Measurements from ENCODE around the gene CACNA1B.
"Not testable (repeated sequence)": the region's sequence is repeated elsewhere in the genome, so short reads cannot be mapped to it uniquely, and the experiment has no call there.

CACNA1B gene

DNA sequence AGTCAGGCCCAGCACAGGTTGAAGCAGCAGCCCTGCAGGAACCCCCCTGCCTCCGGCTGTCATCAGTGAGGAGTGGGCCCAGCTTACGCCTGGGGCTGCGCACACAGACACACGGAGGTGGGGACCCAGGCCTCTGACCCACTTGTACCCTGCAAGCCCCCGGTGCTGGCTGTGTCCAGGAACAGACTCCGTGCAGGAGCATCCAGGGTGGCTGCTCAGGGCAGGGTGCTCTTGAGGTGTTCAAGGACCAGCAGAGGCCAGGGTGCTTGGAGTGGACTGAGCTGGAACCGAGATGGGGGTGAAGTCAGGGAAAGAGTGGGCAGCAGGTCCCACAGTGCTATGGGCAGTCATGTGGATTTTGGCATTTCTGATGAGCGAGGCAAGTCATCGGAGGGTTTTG lies 199.5 kb downstream of the CACNA1B start:
- no peak for DNase-seq

GRCh38 chr9:138077898-138078540 lies 200.4 kb downstream of the CACNA1B start:
- no peak for DNase-seq

DNA sequence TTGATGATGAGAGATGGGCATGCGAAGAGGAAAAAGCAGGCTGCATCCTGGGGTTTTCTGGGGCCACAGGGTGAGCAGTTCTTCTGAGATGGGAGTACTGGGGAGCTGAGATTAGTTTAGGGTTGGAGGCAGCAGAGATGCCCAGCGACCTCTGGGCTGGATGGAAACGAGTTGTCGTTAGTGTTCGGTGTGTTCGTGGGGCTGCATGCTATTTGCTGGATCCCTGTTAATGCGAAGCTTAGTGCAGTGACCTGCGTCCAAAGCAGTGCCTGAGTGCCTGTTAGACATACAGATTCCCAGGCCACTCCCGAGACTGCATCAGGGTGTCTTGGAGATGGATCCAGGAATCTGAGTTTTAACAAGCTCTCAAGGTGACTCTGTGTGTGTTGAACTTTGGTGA lies 201.3 kb downstream of the CACNA1B start:
- DNase-seq, result no peak

- DNase-seq, result no peak
Measured at GRCh38 chr9:138080979-138081378, 203.4 kb downstream of the CACNA1B start.

- DNase-seq, result no peak
Measured at GRCh38 chr9:138082918-138083636, 205.5 kb downstream of the CACNA1B start.

DNA sequence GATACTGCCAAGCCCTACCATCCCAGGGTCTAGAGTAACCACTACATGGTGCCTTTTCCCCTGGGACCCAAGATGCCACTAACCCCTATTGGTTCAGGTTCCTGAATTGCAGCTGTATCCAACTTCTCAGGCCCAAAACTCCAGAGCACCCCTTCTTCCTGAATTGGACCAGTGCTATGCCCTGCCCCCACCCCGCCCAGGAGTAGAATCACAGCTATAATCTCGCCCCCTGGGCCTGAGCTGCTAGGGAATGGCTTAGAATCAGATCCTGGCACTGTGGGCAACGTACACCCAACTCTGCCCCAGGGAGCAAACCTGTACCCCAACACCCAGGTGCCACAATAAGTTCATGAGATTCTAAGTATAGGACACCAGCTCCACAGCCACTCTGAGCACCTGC lies 206.3 kb downstream of the CACNA1B start:
- no peak for DNase-seq

GRCh38 chr9:138085568-138085967 lies 208.0 kb downstream of the CACNA1B start:
- no peak for DNase-seq

- DNase-seq, result not testable (repeated sequence)
Measured at GRCh38 chr9:138092057-138092456, 214.5 kb downstream of the CACNA1B start.

DNA sequence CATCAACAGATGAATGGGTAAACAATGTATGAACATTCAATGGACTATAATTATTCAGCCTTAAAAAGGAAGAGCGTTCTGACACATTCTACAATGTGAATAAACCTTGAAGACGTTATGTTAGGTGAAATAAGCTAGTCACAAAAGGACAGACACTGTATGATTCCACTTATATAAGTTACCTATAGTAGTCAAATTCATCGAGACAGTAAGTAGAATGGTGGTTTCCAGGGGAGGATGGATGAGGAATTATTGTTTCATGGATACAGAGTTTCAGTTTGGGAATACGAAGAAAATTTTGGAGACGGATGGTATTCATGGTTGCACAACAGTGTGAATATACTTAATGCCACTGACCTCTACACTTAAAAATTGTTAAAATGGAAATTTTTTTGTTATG lies 216.4 kb downstream of the CACNA1B start:
- DNase-seq, result no peak

DNA sequence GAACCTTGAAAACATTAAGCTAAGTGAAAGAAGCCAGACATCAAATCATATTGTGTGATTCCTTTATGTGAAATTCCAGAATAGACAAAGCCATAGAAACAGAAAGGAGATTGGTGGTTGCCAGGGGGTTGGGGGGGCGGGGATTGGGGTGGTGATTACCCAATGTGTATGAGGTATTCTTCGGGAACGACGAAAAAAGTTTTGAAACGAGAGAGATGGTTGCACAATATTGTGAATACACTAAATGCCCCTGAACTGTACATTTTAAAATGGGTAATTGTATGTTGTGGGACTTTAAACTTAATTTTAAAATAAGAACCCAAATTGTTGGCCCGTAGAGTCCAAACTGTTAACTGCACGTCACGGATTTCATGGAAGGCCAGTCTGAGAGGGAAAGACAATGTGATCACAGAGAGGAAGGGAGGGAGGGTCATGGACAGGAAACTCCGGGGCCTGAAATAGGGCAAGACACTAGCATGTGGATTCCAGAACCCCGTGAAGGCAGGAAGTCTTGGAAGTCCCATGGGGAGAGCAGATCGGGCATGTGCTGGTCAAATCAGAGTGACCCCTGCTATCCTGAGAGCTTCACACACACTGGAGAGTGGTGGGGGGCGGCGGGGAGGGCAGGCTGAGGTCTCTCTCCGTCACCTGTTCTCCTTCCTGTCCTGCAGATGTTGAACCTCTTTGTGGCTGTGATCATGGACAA lies 218.4 kb downstream of the CACNA1B start:
- no peak for DNase-seq

DNA sequence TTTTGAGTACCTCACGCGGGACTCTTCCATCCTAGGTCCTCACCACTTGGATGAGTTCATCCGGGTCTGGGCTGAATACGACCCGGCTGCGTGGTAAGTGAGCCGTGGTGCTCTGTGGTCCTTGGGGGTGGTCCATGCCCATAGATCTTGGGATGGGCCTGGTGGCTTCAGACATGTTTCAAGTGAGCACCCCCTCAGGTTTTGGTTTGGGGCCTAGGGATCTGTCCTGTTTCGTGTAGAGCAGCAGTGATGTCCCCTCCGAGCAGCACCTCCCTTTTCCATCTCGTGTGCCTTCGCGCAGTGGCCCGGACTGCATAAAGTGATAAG lies 218.9 kb downstream of the CACNA1B start:
- DNase-seq, result no peak

DNA sequence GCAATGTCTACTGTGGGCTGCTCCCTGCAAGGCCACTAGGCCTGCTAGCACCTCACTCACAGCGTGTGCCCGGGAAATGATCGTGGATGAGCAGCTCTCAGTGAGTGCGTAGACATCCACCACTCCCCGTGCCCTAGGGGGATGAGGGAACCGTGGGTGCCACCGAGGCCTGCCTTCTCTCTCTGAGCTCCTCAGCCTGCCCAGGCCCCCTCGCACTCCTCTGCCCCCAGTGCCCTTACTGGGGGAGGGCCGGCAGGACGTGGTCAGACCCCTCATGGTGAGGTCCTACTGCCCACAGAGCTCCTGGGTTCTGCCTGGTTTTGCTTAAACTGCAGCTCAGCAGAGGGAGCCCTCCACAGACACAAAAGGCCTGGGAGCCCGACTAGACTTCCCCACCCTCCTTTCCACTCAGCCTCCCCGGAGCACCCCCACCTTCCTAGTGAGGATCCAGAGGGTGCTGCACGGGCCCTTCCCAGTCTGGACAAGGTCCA lies 220.0 kb downstream of the CACNA1B start:
- no peak for DNase-seq

DNA sequence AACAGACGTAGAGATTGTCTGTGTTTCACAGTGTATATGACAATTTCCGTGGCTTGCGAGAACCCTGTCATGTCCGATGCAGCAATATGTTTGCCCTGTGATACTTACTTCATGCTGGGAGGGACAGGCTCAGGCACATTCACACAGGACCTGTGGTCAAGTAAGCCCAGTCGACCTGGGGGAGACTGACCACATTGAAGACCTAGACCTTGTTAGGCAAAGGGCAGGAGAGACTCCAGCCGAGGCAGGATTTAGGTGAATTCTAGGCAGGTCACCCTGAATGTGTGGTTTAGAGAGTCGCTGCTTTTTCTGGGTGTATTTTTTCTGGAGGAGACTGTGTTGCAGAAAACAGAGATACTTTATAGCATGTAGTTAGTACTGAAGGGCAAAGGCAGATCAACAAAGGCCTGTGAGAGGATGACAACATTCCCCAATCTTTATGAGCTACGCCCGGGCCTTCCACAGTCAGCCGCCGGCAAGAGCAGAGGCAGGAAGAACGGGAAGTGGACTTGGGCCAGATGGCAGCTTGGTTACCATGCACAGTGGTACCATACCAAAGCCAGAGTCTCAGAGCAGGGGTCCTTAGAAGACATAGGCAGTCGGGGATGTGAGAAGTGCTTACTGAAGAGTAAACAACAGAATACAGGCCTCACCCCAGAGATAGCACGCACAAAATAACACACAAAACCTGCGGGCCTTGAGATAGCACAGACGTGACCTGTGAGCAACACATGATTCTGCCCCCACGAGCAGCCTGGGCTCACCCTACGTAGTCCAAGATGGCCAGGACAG lies 220.7 kb downstream of the CACNA1B start:
- DNase-seq, result no peak

DNA sequence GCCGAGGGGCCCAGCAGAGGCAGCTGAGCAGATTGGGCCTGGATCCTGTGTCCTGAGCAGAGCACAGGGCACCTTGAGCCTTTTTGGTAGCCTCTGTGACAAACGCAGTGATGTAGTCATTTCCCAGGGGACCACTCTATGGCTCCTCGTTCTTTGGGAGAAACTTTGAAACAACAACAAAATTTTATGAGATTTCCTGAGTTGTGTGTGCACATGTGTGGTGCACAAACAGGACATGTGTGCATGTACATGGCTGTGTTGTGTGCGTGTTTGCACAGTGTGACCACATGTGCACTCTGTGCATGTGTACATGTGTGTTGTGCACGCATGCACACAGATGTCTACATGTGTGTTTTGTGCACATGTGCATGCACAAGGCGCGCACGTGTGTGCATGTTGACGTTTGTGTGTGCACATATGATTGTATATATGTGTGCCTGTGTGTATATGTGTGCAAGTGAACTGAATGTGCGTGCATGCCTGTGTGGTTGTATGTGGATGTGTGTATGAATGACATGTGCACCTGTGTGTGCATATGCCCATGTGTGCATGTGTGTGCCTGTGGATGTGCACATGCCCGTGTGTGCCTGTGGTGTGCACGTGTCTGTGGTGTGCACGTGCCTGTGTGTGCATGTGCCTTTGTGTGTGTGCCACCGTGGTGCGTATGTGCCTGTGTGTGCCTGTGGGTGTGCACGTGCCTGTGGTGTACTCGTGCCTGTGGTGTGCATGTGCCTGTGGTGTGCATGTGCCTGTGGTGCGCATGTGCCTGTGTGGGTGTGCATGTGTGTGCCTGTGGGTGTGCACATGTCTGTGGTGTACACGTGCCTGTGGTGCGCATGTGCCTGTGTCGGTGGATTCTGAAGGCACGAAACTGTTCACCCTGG lies 221.6 kb downstream of the CACNA1B start:
- no peak for DNase-seq

DNA sequence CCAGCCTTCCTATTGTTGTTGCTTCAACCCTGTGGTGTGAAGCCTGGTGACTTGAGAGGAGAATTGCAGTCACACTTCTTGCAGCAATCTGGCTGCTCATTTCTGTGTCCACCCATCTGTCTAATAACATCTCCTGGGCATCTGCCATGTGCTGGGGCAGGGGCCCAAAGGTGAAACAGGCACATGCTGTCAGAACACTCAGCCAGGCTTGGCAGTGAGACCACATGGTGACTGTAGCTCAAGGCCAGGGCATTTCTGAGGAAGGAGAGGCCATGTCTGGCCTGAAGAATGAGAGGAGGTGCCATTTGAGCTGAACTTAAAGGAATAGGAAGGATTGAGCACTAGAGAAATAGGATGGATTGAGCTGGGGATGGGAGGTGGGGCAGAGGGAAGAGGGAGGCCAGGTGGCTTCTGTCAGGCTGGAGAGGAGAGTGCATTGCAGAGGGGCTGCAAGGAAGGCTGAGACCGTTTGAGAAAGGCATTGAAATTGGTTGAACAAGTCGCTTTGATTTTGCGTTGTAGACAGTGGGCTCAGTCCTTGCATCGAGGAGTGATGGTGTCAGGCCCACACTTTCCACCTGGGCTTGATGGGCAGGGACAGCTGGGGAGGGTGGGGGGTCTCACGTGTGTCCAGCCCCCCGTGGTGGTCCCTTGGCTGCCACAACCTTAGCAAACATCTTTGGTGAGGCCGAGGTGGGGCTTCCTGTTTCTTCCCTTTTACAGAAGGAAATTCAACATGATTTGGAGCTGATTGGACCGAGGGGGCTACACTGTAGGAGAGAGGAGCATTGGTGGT lies 222.4 kb downstream of the CACNA1B start:
- no peak for DNase-seq

DNA sequence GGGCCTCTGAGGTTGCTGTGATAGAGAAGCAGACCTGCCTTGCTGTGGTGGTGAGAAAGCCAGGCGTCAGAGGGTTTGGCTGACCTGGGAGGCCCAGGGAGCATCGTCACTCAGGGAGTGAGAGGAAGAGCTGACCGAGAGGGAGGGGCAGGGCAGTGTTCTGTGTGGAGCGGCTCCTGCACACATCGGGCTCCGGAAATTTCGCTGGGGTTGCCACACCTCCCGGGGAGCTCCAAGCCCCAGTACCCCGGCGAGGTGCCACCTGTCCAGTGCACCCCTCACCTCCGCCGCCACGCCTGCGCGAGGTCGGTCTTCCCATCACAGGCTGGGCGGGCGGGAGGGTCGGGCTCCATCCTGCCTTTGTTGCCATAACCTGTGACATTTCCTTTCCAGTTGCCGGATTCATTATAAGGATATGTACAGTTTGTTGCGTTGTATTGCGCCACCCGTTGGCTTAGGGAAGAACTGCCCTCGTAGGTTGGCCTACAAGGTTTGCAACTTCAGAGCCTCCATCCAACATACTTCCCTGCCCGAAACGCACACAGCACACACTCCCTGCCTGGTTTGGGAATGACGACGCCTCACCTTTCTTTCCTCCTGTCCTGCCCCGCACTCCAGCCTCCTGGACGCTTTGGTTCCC lies 223.2 kb downstream of the CACNA1B start:
- no peak for DNase-seq

GRCh38 chr9:138101444-138102234 lies 224.1 kb downstream of the CACNA1B start:
- DNase-seq, result no peak

DNA sequence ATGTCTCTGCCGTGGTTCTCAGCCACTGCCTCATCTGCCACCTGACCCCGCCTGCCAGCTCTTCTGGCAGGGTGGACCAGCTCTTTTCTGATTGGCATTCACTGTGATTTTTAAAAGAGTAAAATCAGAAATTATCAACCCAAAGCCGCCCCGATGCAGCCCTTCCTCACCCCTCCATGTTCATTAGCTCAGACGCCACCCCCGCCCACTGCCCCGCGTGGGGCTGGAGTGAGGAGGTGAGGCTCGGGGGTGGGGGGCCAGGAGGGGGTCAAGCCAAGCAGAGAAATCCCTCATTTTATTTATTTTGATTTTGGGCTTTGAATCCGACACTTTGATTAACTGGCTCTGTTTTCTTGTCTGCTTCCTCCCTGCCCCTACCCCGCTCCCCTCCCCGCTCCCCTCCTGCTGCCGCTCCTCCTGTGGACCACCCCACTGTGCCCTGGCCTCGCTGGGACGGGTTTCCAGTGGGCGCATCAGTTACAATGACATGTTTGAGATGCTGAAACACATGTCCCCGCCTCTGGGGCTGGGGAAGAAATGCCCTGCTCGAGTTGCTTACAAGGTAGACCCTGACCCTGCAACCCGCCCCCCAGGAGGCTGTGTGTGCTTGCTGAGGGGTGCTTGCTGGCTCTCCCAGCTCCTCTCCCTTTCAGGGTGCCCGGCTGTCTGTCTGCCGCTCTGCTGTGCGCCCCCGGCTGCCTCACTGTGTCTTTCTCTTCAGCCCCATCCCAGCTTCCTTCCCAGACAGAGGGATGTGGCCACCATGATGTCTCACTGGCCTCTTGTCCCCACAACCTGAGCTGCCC lies 224.9 kb downstream of the CACNA1B start:
- no peak for DNase-seq

Measured in T-helper 2 cell (primary cell).